ENCODE measurements around the gene THOP1.
"Not testable (repeated sequence)": the region's sequence is repeated elsewhere in the genome, so short reads cannot be mapped to it uniquely, and the experiment has no call there.

Gene THOP1

GRCh38 chr19:2782936-2783780, 2.1 kb upstream of the THOP1 start, which contains the start of gene SGTA:
Gene SGTA, minus strand, starts transcription at chr19:2783273. Its CDS starts 14,205 bp downstream, at chr19:2769068.
- DNase-seq (ENCODE audit: low read depth in 2 of 2), result peak; percentile 89 to 92

DNA sequence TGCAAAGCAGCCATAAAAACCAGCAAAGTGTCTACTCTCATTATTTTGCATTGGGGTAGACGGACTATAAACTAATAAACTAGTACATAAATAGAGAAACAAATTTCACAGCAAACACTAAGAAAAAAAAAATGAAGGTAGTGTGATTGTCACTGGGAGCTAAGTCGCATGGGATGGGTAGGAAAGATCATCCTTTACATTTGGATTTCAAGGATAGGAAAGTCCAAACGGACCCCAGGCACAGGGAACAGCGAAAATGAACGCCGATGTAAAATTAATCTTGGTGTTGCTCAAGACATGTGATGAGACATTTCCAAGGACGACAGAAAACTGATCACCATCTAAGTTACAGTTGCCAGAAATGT, 1.5 kb upstream of the THOP1 start:
- no peak for DNase-seq (ENCODE audit: low read depth in 2 of 2)

DNA sequence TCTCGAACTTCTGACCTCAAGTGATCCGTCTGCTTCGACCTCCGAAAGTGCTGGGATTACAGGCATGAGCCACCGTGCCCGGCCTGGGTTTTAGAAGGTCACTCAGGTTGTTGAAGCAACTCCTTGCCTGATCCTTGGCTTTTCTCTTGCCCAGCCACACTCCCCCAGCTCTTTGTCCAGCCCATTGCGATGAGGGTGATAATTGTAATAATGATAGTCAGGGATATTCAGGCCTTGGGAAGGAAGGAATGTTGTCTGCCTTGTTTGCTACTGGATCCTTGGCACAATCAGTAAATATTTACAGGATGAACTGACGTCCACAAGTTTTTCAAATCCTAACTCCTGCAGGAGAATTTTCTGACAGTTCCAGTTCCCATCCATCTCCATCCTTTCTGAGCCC, 1.8 kb downstream of the THOP1 start:
- no peak for DNase-seq (ENCODE audit: low read depth in 2 of 2)

DNA sequence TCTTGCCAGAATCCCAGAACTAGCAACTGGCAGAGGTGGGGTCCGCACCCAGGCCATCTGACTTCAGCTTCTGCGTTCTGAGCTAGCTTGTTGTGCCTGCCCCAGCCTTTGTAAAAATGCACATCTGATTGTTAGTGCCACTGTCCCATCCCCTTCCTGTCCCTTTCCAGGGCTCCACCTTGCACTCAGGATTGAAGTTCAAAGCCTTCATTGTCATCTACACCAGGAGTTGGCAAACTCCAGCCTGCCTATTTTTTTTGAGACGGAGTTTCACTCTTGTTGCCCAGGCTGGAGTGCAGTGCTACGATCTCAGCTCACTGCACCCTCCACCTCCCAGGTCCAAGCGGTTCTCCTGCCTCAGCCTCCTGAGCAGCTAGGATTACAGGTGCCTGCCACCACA, 2.9 kb downstream of the THOP1 start:
- no peak for DNase-seq (ENCODE audit: low read depth in 2 of 2)

- no peak for DNase-seq (ENCODE audit: low read depth in 2 of 2)
Measured at GRCh38 chr19:2790194-2790556, 4.9 kb downstream of the THOP1 start.

- no peak for DNase-seq (ENCODE audit: low read depth in 2 of 2)
Measured at GRCh38 chr19:2790557-2791271, 5.4 kb downstream of the THOP1 start.

DNA sequence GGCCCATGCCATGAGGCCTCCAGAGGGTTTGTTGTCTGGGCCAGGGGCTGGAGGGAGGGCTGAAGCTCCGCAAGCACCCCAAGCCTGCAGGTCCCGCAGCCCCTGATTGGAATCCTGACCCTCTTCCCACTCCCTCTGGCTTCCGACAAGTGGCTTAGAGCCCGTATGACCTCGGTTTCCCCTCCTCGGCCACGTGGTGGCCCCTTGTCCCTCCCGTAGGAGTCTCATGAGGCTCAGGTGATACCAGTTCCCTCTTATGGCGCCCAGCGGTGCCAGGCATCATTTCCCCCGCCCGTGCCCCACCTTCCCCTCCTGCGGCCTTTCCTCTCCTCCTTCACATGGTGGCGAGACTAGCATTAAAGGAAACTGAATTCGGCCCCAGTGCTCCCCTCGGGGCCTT, 6.1 kb downstream of the THOP1 start:
- no peak for DNase-seq (ENCODE audit: low read depth in 2 of 2)

GRCh38 chr19:2791876-2792275, 6.6 kb downstream of the THOP1 start:
- DNase-seq (ENCODE audit: low read depth in 2 of 2), result no peak

DNA sequence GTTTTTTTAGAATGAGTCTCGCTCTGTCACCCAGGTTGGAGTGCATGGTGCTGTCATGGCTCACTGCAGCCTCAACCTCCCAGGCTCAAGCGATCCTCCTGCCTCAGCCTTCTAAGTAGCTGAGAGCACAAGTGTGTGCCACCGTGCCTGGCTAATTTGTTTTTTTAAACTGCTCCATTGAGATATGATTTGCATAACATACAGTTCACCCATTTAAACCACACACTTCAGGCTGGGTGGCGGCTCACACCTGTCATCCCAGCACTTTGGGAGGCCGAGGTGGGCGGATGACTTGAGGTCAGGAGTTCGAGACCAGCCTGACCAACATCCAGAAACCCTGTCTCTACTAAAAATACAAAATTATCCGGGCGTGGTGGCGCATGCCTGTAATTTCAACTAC, 7.4 kb downstream of the THOP1 start:
- DNase-seq (ENCODE audit: low read depth in 2 of 2), result not testable (repeated sequence)

DNA sequence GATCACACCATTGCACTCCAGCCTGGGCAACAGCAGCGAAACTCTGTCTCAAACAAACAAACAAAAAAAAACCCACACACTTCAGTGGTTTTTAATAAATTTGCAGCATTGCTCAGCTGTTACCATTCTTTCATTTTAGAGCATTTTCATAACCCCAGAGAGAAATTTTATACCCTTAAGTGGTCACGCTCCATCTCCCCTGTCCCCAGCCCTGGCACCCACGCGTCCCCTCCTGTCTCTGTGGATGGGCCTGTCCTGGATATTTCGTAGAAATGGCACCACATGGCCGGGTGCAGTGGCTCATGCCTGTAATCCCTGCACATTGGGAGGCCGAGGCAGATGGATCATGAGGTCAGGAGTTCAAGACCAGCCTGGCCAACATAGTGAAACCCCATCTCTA, 7.8 kb downstream of the THOP1 start:
- DNase-seq (ENCODE audit: low read depth in 2 of 2), result no peak

DNA sequence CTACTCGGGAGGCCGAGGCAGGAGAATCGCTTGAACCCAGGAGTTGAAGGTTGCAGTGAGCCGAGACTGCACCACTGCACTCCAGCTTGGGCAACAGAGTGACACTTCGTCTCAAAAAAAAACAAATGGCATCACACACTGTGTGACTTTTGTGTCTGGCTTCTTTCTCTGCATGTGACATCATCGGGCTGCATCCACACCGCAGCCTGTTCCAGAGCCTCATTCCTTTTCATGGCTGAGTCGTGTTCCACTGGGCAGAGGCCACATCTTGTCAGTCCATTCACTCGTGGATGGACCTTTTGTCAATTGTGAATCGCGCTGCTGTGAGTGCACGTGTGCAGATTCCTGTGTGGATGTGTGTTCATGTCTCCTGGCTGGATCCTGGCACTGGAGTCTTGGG, 8.3 kb downstream of the THOP1 start:
- DNase-seq (ENCODE audit: low read depth in 2 of 2), result no peak

GRCh38 chr19:2795827-2796658, 10.7 kb downstream of the THOP1 start:
- DNase-seq (ENCODE audit: low read depth in 2 of 2), result no peak

DNA sequence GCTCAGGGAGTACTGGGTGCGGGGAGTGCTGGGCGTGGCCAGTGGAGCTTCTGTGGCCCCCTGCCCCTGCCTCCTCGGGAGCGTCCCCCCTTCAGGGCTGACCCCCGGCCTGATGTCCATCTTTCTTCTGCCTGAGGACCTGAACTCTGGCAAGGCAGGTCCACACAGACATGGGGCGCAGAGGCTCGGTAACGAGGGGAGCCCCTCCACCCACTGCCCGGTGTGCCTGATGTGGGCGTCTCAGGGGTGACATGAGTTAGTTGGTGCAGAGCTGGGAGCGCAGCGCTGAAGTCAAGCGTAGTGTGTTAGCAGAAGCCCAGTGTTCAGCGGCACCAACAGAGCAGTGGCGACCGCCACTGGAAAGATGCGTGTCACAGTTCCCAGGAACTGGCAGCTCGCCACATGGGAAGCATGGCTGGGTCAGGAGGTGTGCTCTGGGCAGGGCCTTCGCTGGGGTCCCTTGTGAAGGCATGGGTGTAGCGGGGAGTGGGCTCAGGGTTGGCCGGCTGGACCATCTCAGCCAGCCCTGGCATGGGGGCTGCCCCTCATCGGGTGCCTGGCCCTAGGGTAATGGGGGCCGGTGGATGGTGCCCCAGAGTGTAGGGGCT, 11.5 kb downstream of the THOP1 start:
- no peak for DNase-seq (ENCODE audit: low read depth in 2 of 2)

DNA sequence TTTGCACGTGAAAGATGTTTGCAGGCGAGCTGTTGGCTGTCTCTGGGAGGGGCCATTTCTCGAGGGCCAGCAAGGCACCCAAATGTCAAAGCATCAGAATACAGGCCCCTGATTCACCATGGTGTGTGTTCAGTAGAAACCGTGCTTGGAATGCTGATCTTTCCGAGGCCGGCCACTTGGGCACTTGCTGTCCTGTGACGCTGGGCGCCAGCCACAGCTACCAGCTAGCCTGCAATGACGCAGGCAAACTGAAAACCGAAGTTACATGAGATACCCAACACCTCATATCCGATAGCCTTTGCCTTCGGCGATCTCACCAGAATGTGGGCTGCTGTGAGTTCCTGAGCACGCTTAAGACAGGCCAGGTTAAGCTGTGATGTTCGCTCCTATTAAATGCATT, 12.0 kb downstream of the THOP1 start:
- DNase-seq (ENCODE audit: low read depth in 2 of 2), result no peak

DNA sequence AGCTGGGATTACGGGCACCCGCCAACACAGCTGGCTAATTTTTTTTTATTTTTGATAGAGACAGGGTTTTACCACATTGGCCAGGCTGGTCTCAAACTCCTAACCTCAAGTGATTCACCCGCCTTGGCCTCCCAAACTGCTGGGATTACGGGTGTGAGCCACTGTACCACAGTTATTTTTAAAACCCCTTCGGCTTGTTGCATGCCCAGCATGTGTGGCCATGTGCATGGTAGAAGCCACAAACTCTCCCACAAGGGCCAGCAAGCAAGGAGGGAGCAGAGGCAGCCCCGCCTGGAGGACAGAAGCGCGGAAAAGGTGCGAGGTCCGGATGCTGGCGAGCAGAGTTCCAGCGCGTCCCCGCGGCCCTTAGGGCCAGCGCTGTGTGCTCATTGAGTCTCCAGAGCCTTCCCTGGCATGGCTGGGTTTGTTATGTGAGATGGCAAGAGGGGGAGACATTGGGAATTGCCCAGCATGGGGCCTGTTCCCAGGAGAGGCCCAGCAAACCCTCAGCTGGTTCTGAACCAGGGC, 12.9 kb downstream of the THOP1 start:
- DNase-seq (ENCODE audit: low read depth in 2 of 2), result no peak

DNA sequence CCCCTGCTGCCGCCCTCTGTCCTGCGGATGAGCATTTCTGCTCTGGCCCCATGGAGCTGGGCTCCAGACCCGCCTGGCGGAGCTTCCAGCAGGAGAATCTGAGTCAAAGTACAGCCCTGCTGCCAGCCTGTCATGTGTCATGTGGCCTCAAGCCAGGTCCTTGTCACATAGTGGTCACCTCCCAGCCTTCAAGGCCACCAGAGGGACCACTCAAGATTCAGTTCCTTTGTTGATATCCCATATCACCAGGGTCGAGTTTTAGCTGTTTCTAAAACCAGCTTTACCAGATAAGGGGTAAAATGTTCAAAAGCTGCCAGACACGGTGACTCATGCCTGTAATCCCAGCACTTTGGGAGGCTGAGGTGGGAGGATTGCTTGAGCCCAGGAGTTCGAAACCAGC, 13.4 kb downstream of the THOP1 start:
- no peak for DNase-seq (ENCODE audit: low read depth in 2 of 2)

- DNase-seq (ENCODE audit: low read depth in 2 of 2), result no peak
Measured at GRCh38 chr19:2799273-2800020, 14.1 kb downstream of the THOP1 start.

DNA sequence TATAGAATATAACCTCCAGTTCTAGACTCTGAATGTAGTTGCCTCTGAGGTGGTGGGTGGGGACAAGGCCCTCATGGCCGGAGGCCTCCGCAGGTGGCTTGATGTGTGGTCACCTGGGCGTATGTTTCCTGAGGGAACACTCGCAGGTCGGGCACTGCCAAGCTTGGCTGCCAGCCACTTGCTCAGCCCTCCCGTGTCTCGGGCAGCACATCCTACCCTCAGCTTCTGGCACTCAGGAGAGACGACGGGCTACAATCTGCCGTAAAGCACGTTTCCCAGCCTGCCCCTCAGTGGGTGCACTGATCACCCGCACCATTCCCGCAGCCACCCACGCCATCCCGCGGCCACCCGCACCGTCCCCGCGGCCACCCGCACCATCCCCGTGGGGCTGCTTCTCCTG, 15.2 kb downstream of the THOP1 start:
- DNase-seq (ENCODE audit: low read depth in 2 of 2), result no peak

DNA sequence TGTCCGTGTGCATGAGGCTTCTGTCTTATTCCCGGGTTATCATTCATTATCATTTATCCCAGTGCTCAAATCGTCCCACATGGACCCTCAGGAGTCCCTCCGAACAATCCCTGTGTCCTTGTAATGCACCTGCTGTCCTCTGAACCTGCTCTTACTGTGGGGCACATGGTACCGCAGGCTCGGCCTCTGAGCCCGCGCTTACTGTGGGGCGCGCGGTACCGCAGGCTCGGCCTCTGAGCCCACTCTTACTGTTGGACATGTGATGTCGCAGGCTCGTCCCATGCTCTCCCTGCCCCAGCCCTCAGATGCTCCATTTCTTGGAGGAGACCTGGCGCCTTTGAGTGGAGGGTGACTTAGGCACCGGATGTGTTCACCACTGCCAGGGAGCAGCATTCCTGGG, 17.5 kb downstream of the THOP1 start:
- no peak for DNase-seq (ENCODE audit: low read depth in 2 of 2)

DNA sequence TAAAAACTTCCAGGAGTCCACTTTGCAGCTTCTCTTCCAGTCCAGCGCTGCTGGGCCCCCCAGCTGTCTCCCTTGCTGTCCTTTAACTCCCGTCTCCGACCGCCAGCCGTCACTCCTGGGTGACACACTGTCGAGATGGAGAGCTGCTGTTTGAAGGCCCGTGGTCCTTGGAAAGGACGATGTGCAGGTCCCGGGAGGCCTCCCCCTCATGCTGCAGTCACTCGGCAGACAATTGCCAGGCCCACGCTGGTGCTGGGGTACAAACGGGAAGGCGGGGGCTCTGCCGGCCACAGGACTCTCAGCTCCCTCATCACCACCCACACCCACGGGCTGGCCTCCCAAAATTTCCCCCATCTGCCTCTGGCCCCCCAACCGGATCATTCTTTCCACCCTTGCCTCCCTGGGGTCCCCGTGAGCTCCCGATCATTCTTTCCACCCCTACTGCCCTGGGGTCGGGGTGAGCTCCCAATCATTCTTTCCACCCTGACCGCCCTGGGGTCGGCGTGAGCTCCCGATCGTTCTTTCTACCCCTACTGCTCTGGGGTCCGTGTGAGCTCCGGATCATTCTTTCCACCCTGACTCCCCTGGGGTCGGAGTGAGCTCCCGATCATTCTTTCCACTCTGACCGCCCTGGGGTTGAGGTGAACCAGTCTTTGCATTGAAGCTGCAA, 18.3 kb downstream of the THOP1 start:
- DNase-seq (ENCODE audit: low read depth in 2 of 2), result no peak
